ENCODE data around the gene TRIO. TPM values are rescaled to one million over a fixed set of nuclear protein-coding genes. Genes with fewer than 3 reads are reported as not detected.

The TRIO gene
- total and polyA plus RNA-seq, 10 of the 15 experiments (the other 5 are each of a cell fraction or from before 2014, with no cell fraction given), result 5.1 to 96.4 (median 44.6) TPM

DNA sequence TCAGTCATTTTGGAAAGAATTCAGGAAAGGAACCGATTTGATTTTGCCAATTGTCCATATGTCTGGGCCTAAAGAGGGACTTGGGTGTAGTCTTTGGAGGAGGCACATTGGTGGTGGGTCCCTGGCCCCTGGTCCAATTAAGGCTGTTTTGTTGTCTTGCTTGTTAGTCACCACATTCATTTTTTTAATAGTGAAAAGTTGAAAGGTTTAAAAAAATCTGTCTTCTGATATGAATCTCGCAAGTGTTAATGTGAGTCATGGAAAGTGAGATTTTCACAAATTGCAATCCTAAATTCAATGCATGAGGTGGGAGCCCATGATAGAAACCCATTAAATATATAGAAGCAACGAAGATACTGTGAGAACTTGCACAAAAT lies 272.5 kb downstream of the TRIO start (continued):
- TF ChIP-seq CBX3 (IDR thresholded peaks at IDR 0.05; ENCODE audit: borderline replicate concordance, low read depth), result no peak
- TF ChIP-seq MYB (IDR thresholded peaks at IDR 0.05; ENCODE audit: borderline replicate concordance, low read depth, low read length), result no peak
- TF ChIP-seq RB1 (IDR thresholded peaks at IDR 0.05; ENCODE audit: borderline replicate concordance), result no peak
- TF ChIP-seq BHLHE40 (IDR thresholded peaks at IDR 0.05; ENCODE audit: borderline replicate concordance in 1 of 2, low read depth in 2 of 2, low read length in 1 of 2), result no peak; a peak in 1 of 4 replicates
- no peak for TF ChIP-seq USF2 (IDR thresholded peaks at IDR 0.05; ENCODE audit: borderline replicate concordance, low read depth, low read length)
- peak; percentile 61; the same call in 1 of the 2 replicates for TF ChIP-seq ZNF24 (IDR thresholded peaks at IDR 0.05)
- TF ChIP-seq, protein P1, sequence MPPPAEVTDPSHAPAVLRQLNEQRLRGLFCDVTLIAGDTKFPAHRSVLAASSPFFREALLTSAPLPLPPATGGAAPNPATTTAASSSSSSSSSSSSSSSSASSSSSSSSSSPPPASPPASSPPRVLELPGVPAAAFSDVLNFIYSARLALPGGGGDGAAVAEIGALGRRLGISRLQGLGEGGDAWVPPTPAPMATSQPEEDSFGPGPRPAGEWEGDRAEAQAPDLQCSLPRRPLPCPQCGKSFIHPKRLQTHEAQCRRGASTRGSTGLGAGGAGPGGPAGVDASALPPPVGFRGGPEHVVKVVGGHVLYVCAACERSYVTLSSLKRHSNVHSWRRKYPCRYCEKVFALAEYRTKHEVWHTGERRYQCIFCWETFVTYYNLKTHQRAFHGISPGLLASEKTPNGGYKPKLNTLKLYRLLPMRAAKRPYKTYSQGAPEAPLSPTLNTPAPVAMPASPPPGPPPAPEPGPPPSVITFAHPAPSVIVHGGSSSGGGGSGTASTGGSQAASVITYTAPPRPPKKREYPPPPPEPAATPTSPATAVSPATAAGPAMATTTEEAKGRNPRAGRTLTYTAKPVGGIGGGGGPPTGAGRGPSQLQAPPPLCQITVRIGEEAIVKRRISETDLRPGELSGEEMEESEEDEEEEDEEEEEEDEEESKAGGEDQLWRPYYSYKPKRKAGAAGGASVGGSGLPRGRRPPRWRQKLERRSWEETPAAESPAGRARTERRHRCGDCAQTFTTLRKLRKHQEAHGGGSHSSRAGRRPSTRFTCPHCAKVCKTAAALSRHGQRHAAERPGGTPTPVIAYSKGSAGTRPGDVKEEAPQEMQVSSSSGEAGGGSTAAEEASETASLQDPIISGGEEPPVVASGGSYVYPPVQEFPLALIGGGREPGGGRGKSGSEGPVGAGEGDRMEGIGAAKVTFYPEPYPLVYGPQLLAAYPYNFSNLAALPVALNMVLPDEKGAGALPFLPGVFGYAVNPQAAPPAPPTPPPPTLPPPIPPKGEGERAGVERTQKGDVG (CRISPR knock-in tag; IDR thresholded peaks at IDR 0.05), result no peak
- no peak for TF ChIP-seq NFYA (IDR thresholded peaks at IDR 0.05; ENCODE audit: borderline replicate concordance, low read depth, low read length)
- TF ChIP-seq, protein P2, sequence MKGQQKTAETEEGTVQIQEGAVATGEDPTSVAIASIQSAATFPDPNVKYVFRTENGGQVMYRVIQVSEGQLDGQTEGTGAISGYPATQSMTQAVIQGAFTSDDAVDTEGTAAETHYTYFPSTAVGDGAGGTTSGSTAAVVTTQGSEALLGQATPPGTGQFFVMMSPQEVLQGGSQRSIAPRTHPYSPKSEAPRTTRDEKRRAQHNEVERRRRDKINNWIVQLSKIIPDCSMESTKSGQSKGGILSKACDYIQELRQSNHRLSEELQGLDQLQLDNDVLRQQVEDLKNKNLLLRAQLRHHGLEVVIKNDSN (IDR thresholded peaks at IDR 0.05; ENCODE audit: borderline replicate concordance, extremely low read length, insufficient read depth, low read depth, low read length), result no peak
- no peak for TF ChIP-seq HCFC1 (IDR thresholded peaks at IDR 0.05; ENCODE audit: low read length)
- TF ChIP-seq, protein P3, sequence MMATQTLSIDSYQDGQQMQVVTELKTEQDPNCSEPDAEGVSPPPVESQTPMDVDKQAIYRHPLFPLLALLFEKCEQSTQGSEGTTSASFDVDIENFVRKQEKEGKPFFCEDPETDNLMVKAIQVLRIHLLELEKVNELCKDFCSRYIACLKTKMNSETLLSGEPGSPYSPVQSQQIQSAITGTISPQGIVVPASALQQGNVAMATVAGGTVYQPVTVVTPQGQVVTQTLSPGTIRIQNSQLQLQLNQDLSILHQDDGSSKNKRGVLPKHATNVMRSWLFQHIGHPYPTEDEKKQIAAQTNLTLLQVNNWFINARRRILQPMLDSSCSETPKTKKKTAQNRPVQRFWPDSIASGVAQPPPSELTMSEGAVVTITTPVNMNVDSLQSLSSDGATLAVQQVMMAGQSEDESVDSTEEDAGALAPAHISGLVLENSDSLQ (IDR thresholded peaks at IDR 0.05), result no peak
- no peak for TF ChIP-seq IRF4 (IDR thresholded peaks at IDR 0.05; ENCODE audit: low read depth, low read length)
- no peak for TF ChIP-seq SMAD5 (IDR thresholded peaks at IDR 0.05; ENCODE audit: low read depth)
- no peak for TF ChIP-seq SREBF1 (IDR thresholded peaks at IDR 0.05; ENCODE audit: low read length)
- TF ChIP-seq ZNF274 (IDR thresholded peaks at IDR 0.05; ENCODE audit: insufficient read depth, insufficient read length), result no peak
- TF ChIP-seq SRF (IDR thresholded peaks at IDR 0.05; ENCODE audit: low read depth in 2 of 2, low read length in 2 of 2), result no peak
- no peak for TF ChIP-seq CBX5 (IDR thresholded peaks at IDR 0.05; ENCODE audit: low read depth)
- TF ChIP-seq IKZF1 (conservative IDR thresholded peaks at IDR 0.05), result no peak
- TF ChIP-seq, protein P4, sequence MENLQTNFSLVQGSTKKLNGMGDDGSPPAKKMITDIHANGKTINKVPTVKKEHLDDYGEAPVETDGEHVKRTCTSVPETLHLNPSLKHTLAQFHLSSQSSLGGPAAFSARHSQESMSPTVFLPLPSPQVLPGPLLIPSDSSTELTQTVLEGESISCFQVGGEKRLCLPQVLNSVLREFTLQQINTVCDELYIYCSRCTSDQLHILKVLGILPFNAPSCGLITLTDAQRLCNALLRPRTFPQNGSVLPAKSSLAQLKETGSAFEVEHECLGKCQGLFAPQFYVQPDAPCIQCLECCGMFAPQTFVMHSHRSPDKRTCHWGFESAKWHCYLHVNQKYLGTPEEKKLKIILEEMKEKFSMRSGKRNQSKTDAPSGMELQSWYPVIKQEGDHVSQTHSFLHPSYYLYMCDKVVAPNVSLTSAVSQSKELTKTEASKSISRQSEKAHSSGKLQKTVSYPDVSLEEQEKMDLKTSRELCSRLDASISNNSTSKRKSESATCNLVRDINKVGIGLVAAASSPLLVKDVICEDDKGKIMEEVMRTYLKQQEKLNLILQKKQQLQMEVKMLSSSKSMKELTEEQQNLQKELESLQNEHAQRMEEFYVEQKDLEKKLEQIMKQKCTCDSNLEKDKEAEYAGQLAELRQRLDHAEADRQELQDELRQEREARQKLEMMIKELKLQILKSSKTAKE (IDR thresholded peaks at IDR 0.05; ENCODE audit: low read depth, poor library complexity, severe bottlenecking), result peak; percentile 48
- no peak for TF ChIP-seq GABPA (IDR thresholded peaks at IDR 0.05; ENCODE audit: low read depth)
- TF ChIP-seq, protein P5, sequence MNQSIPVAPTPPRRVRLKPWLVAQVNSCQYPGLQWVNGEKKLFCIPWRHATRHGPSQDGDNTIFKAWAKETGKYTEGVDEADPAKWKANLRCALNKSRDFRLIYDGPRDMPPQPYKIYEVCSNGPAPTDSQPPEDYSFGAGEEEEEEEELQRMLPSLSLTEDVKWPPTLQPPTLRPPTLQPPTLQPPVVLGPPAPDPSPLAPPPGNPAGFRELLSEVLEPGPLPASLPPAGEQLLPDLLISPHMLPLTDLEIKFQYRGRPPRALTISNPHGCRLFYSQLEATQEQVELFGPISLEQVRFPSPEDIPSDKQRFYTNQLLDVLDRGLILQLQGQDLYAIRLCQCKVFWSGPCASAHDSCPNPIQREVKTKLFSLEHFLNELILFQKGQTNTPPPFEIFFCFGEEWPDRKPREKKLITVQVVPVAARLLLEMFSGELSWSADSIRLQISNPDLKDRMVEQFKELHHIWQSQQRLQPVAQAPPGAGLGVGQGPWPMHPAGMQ (IDR thresholded peaks at IDR 0.05; ENCODE audit: borderline replicate concordance), result no peak
- no peak for TF ChIP-seq ZNF217 (IDR thresholded peaks at IDR 0.05)
